LNCAP (cell line): ENCODE measurements around the gene VAT1.

Experiments
- TF ChIP-seq, protein P1 (sequence below): fragments of 450-650 bp; IDR thresholded peaks from 2 replicates; pipeline ENCODE4 v1.5.1; 2017; ENCODE audit warnings: mild to moderate bottlenecking

The VAT1 gene

DNA sequence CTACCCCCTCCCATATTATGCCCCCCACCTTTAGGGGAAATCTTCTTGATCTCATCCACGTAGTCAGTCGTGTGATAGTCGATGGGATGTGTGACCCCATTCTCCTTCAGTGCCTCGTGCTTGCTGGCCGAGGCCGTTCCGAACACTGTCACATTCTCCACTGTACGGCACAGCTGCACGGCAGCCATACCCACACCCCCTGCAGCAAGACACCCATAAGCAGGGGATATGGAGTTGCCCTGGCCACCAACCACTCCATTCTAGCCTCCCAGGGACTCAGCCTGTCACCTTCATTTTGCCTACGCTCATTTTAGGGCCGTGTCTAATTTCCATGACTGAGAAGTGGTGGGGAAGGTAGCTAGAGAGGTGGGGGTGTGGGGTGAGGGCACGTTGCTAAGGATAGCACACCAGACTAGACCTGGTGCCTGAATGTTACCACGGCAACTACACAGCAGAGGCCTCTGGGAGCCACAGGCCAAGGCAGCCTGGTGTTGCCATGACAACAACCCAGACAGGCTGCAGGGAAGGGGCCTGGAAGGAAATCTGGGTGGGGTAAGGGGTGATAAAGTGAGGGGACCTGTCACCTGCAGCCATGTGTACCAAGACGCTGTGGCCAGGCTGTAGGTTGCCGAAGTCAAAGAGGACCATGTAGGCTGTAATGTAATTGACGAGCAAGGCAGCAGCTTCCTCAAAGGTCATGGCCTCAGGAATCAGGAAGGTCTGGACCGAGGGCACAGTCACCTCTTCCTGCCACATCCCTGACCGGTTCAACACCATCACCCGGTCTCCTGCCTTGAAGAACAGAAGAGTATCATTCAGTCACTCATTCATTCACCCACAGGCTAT is 4.0 kb downstream of the VAT1 start:
- TF ChIP-seq, protein P1, sequence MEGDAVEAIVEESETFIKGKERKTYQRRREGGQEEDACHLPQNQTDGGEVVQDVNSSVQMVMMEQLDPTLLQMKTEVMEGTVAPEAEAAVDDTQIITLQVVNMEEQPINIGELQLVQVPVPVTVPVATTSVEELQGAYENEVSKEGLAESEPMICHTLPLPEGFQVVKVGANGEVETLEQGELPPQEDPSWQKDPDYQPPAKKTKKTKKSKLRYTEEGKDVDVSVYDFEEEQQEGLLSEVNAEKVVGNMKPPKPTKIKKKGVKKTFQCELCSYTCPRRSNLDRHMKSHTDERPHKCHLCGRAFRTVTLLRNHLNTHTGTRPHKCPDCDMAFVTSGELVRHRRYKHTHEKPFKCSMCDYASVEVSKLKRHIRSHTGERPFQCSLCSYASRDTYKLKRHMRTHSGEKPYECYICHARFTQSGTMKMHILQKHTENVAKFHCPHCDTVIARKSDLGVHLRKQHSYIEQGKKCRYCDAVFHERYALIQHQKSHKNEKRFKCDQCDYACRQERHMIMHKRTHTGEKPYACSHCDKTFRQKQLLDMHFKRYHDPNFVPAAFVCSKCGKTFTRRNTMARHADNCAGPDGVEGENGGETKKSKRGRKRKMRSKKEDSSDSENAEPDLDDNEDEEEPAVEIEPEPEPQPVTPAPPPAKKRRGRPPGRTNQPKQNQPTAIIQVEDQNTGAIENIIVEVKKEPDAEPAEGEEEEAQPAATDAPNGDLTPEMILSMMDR, result no peak

DNA sequence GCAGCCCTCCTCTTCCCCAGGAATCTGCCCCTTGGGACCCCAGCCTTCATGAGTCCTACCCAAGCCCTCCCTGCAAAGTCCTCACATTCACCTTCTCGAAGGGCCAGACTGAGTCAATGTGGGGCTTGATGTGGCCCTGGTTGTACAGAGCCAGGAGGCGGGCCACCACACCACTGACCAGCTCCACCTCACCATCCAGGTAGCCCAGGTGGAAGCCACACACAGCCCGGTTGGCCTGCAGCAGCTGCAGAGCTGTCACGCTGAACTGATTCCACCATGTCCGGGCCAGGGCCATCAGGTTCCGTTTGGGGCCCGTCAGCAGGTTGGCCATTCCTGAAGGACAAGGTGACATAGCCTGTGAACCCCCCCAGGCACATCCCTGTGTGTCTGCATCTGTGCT is 6.0 kb downstream of the VAT1 start:
- TF ChIP-seq, protein P1, result no peak

DNA sequence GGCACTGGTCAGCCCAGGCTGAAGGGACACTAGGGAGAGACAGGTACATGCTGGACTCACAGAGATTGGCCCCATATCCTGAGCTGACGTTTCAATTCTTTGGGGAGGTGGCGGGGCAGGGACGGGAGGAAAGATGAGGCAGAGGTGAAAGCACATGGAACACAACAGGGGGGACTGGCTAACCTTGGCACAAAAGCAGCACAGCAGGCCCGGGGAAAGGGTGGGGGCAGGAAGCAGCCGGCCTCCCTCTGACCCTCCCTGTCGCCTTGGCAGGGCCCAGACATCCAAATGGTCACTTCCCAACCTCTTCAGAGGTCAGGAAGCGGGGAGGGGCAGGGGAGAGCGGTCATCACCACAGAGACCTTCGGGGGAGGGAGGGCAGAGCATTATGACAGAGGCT is 6.6 kb downstream of the VAT1 start:
- TF ChIP-seq, protein P1, result no peak

DNA sequence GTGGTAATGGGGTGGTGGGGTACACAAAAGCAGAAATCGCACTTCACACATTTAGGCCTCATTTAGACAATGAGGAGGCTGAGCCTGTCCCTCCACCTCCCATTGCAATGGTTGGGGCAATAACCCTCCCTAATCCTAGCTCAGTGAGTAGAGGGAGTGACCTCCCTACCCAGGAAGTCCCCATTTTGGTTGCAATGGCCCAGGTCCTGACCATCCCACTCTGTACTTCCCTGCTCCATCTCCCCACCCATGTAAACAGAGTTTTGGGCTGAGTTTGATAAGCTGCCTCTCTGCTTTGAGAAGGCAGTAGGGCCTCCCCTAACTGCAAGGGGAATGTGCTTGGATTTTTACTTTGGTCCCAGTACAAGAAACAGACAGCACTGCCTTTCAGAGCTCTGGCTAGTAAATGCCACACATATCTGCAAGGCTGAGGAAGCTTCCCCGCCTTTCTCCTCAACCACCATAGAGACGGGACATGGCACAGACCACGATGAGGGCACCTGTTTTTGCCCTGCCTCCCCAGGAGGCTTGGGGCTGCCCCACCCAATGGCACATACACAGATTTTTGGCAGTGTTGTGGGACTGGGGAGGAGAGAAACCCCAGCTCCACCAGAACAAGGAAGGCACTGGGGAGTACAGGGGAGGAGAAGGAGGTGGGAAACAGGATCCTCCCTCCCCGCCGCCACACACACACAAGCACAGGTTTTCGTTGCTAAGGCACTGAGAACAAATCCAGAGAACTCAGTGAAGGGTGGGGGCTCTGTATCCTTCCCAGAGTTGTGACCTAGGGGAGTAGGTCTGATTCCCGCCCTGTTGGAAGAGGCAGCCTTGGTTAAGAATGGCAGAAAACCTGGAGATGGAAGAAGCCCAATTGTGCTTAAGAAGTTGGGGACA is 7.3 kb downstream of the VAT1 start:
- TF ChIP-seq, protein P1, result no peak

DNA sequence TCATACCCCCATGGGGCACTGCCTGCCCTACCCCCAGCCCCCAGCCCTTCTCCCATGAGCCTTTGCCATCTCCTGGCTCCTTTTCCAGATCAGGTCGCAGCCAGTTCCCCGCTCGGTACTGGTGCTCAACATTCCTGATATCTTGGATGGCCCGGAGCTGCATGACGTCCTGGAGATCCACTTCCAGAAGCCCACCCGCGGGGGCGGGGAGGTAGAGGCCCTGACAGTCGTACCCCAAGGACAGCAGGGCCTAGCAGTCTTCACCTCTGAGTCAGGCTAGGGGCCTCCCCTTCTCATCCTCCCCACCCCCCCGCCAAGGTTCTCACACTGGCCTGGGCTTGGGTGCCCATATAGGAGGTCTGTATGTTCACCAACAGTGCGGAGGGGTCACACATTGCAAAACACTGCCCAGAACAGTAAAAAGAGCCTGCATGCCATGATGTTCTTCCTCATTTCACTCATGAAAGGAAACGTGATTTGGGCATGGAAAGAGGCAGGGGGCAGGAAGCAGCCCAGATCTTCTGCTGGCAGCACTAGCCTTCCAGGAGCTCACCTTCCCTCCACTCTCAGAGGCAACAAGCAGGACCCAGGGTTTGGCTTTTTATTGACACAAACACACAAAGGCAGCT is 8.1 kb downstream of the VAT1 start:
- TF ChIP-seq, protein P1, result no peak

DNA sequence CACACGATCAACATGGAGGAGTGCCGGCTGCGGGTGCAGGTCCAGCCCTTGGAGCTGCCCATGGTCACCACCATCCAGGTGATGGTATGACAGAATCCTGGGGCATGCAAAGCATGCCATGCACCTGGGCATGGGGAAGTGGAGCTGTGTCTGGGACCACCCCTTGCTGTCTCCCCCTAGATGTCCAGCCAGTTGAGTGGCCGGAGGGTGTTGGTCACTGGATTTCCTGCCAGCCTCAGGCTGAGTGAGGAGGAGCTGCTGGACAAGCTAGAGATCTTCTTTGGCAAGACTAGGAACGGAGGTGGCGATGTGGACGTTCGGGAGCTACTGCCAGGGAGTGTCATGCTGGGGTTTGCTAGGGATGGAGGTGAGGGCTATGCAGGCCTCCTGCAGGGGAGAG is 8.9 kb downstream of the VAT1 start:
- TF ChIP-seq, protein P1, result no peak

DNA sequence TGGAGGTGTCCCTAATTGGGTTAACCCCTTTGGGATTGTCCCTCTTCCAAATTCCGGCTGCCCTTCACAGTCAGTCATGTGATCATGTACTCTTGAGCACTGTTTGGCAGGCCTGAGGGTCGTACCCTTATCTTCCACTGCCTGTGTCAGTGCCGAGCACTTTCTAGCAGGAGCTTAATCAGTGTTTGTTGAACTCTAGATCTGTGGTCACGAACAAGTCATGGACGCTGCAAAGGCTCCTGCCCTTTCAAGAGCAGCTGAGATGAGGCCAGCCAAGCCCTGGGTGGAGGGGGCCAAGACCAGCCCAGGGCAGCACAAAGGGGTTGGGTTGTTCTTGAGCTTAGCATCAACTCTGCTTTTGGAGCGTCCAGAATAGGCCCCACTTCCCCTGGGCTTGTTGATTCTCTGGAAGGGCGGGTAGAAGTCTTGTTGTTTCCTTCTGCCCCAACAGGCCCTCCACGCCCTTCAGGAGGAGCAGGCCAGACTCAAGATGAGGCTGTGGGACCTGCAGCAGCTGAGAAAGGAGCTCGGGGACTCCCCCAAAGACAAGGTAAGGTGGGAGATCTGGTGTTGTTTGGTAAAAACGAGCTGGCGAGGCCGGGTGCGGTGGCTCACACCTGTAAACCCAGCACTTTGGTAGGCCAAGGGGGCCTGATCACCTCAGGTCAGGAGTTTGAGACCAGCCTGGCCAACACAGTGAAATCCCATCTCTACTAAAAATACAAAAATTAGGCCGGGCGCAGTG is 10.3 kb downstream of the VAT1 start:
- TF ChIP-seq, protein P1, result no peak
